GM04503 (cell line): ENCODE data around the gene MTIF3.

Experiments used
- DNase-seq: peaks from one replicate; pipeline ENCODE4 v3.0.0-alpha.2; 2012; ENCODE audit warnings: low read depth

Gene MTIF3

GRCh38 chr13:27449936-27450828 is at the start of gene MTIF3:
Gene MTIF3, minus strand, starts transcription at chr13:27450564. Its CDS starts 10,116 bp downstream, at chr13:27440448.
- DNase-seq: peak; percentile 37

- DNase-seq: no peak
Observed at GRCh38 chr13:27497563-27498230, 47.3 kb upstream of the MTIF3 start.

- DNase-seq: no peak
Observed at GRCh38 chr13:27496536-27497273, 46.3 kb upstream of the MTIF3 start.

GRCh38 chr13:27496006-27496405 is 45.6 kb upstream of the MTIF3 start:
- no peak for DNase-seq

GRCh38 chr13:27495551-27495950 is 45.2 kb upstream of the MTIF3 start:
- no peak for DNase-seq

GRCh38 chr13:27493981-27494380 is 43.6 kb upstream of the MTIF3 start:
- peak; percentile 36 for DNase-seq

GRCh38 chr13:27489456-27489855 is 39.1 kb upstream of the MTIF3 start:
- DNase-seq: no peak

- no peak for DNase-seq
Observed at GRCh38 chr13:27487776-27488175, 37.4 kb upstream of the MTIF3 start.

- no peak for DNase-seq
Observed at GRCh38 chr13:27483421-27483820, 33.1 kb upstream of the MTIF3 start.

- no peak for DNase-seq
Observed at GRCh38 chr13:27482983-27483382, 32.6 kb upstream of the MTIF3 start.

- no peak for DNase-seq
Observed at GRCh38 chr13:27481766-27482165, 31.4 kb upstream of the MTIF3 start.

- no peak for DNase-seq
Observed at GRCh38 chr13:27476943-27477703, 26.8 kb upstream of the MTIF3 start.

- DNase-seq: no peak
Observed at GRCh38 chr13:27474751-27475268, 24.4 kb upstream of the MTIF3 start.

GRCh38 chr13:27472941-27473340 is 22.6 kb upstream of the MTIF3 start:
- DNase-seq: no peak

GRCh38 chr13:27472441-27472840 is 22.1 kb upstream of the MTIF3 start:
- DNase-seq: no peak

GRCh38 chr13:27470075-27470820 is 19.9 kb upstream of the MTIF3 start:
- DNase-seq: no peak

- no peak for DNase-seq
Observed at GRCh38 chr13:27466513-27466912, 16.1 kb upstream of the MTIF3 start.

- DNase-seq: no peak
Observed at GRCh38 chr13:27465611-27466010, 15.2 kb upstream of the MTIF3 start.

- DNase-seq: no peak
Observed at GRCh38 chr13:27463500-27463899, 13.1 kb upstream of the MTIF3 start.

- DNase-seq: no peak
Observed at GRCh38 chr13:27461940-27462584, 11.7 kb upstream of the MTIF3 start.
